ENCODE measurements around the gene ZNF521. TPM values are rescaled to one million over a fixed set of nuclear protein-coding genes. Genes with fewer than 3 reads are reported as not detected.

Gene ZNF521
- total RNA-seq, 2 donors from 2014 or later = 21.4 to 26.9 TPM

- Histone ChIP-seq H3K9me3 (ENCODE audit: control insufficient read depth, low read length) (no peaks in the 10 kb centered on the region), H3K4me3 (ENCODE audit: low read length) (no peak overlapping the region), H3K36me3 (ENCODE audit: control insufficient read depth, insufficient read depth, low read length) (no peaks in the 10 kb centered on the region), H3K27me3 (ENCODE audit: control insufficient read depth, insufficient read depth, low read length, poor library complexity, severe bottlenecking) (no peaks in the 10 kb centered on the region), H3K4me1 (ENCODE audit: control insufficient read depth, insufficient read depth, low read length) (peaks cover 3% of the 10 kb centered on the region), H3K9ac (ENCODE audit: extremely low read depth, low read length, poor library complexity, severe bottlenecking) (no peak overlapping the region), H3K27ac (ENCODE audit: low read depth, low read length) (no peak overlapping the region)
- no peak overlapping the region for H3K4me3 Mint-ChIP-seq
- no peak for DNase-seq
- TF ChIP-seq CTCF (conservative IDR thresholded peaks at IDR 0.05) = no peak
- H3K9me3 Mint-ChIP-seq = no peaks in the 10 kb centered on the region
- no peak overlapping the region for H3K27ac Mint-ChIP-seq
- H3K27me3 Mint-ChIP-seq (ENCODE audit: insufficient read depth) = no peaks in the 10 kb centered on the region
- WGBS, 2 experiments (ENCODE audit: insufficient coverage in 1 of 2, insufficient read length in 1 of 2) = 92 to 96% methylated on average over 2 to 3 of the region's 3 CpGs
- no peaks in the 10 kb centered on the region for H3K36me3 Mint-ChIP-seq (ENCODE audit: low read depth)
- peaks cover 12% of the 10 kb centered on the region for H3K4me1 Mint-ChIP-seq
Measured at GRCh38 chr18:25279556-25279955, 72.4 kb downstream of the ZNF521 start.

DNA sequence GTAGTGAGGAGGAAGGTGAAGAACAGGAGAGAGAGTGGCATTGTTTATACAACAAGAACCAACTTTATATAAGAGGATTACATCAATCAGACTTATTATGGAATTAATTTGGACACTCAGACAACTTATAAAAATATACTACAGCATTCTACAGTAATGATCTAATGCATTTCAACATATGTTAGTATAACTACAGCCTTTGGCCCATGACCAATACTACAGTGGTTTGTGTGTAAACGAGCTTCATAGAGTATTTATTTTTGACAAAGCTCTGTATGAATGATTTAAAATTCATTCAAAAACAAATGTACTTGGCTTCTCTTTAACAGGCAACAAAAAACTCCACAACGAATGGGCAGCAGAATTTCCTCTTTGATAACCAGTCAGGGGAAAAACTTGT lies 72.8 kb downstream of the ZNF521 start:
- no peak for TF ChIP-seq CTCF (conservative IDR thresholded peaks at IDR 0.05)
- WGBS, 2 experiments (ENCODE audit: insufficient coverage in 1 of 2, insufficient read length in 1 of 2) = 100% methylated on average over 2 of the region's 2 CpGs; no CpG with 5 or more reads in 1 of the 2 experiments
- Histone ChIP-seq H3K9me3 (ENCODE audit: control insufficient read depth, low read length) (no peaks in the 10 kb centered on the region), H3K27me3 (ENCODE audit: control insufficient read depth, insufficient read depth, low read length, poor library complexity, severe bottlenecking) (no peaks in the 10 kb centered on the region), H3K4me1 (ENCODE audit: control insufficient read depth, insufficient read depth, low read length) (peaks cover 3% of the 10 kb centered on the region), H3K27ac (ENCODE audit: low read depth, low read length) (no peak overlapping the region), H3K4me3 (ENCODE audit: low read length) (no peak overlapping the region), H3K36me3 (ENCODE audit: control insufficient read depth, insufficient read depth, low read length) (no peaks in the 10 kb centered on the region), H3K9ac (ENCODE audit: extremely low read depth, low read length, poor library complexity, severe bottlenecking) (no peak overlapping the region)
- Mint-ChIP-seq H3K27me3 (ENCODE audit: insufficient read depth) (no peaks in the 10 kb centered on the region), H3K4me3 (no peak overlapping the region), H3K9me3 (no peaks in the 10 kb centered on the region), H3K4me1 (peaks cover 12% of the 10 kb centered on the region), H3K36me3 (ENCODE audit: low read depth) (no peaks in the 10 kb centered on the region), H3K27ac (no peak overlapping the region)
- no peak for DNase-seq

GRCh38 chr18:25278394-25278793 lies 73.6 kb downstream of the ZNF521 start:
- H3K4me3 ChIP-seq (ENCODE audit: low read length) = no peak overlapping the region
- no peak overlapping the region for H3K27ac ChIP-seq (ENCODE audit: low read depth, low read length)
- H3K9me3 ChIP-seq (ENCODE audit: control insufficient read depth, low read length) = no peaks in the 10 kb centered on the region
- H3K27ac Mint-ChIP-seq = no peak overlapping the region
- H3K9me3 Mint-ChIP-seq = no peaks in the 10 kb centered on the region
- no peaks in the 10 kb centered on the region for H3K36me3 ChIP-seq (ENCODE audit: control insufficient read depth, insufficient read depth, low read length)
- no peak overlapping the region for H3K4me3 Mint-ChIP-seq
- no peak for TF ChIP-seq CTCF (conservative IDR thresholded peaks at IDR 0.05)
- no peaks in the 10 kb centered on the region for H3K27me3 Mint-ChIP-seq (ENCODE audit: insufficient read depth)
- no peaks in the 10 kb centered on the region for H3K36me3 Mint-ChIP-seq (ENCODE audit: low read depth)
- 94 to 95% methylated on average over 3 to 4 of the region's 4 CpGs for whole genome bisulfite sequencing, 2 experiments (ENCODE audit: insufficient coverage in 1 of 2, insufficient read length in 1 of 2)
- H3K4me1 Mint-ChIP-seq = peaks cover 12% of the 10 kb centered on the region
- H3K27me3 ChIP-seq (ENCODE audit: control insufficient read depth, insufficient read depth, low read length, poor library complexity, severe bottlenecking) = no peaks in the 10 kb centered on the region
- no peak for DNase-seq
- no peak overlapping the region for H3K9ac ChIP-seq (ENCODE audit: extremely low read depth, low read length, poor library complexity, severe bottlenecking)
- H3K4me1 ChIP-seq (ENCODE audit: control insufficient read depth, insufficient read depth, low read length) = no peaks in the 10 kb centered on the region
